Measurements from ENCODE around the gene LASP1.

Gene LASP1

DNA sequence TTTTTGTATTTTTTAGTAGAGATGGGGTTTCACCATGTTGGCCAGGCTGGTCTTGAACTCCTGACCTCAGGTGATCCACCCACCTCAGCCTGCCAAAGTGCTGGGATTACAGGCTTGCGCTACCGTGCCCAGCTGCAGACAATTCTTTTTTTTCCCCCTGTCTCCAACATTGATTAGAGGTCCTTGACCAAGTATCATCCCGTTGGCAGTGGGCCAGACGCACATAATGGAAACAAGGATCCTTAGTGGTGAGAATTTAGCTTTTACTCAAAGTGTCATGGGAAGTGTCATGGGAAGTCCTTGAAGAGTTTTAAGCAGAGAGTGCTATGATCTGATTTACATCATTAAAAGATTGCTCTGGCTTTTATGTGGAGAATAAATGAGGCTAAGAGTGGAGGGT is 99.4 kb downstream of the LASP1 start:
- H3K27me3 ChIP-seq, result no peaks in the 10 kb centered on the region
- H3K9me3 ChIP-seq, result no peaks in the 10 kb centered on the region
- no peak overlapping the region for H3K4me3 ChIP-seq (ENCODE audit: low read depth in 1 of 2, low read length in 1 of 2)
- TF ChIP-seq, protein P1, sequence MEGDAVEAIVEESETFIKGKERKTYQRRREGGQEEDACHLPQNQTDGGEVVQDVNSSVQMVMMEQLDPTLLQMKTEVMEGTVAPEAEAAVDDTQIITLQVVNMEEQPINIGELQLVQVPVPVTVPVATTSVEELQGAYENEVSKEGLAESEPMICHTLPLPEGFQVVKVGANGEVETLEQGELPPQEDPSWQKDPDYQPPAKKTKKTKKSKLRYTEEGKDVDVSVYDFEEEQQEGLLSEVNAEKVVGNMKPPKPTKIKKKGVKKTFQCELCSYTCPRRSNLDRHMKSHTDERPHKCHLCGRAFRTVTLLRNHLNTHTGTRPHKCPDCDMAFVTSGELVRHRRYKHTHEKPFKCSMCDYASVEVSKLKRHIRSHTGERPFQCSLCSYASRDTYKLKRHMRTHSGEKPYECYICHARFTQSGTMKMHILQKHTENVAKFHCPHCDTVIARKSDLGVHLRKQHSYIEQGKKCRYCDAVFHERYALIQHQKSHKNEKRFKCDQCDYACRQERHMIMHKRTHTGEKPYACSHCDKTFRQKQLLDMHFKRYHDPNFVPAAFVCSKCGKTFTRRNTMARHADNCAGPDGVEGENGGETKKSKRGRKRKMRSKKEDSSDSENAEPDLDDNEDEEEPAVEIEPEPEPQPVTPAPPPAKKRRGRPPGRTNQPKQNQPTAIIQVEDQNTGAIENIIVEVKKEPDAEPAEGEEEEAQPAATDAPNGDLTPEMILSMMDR (IDR thresholded peaks at IDR 0.05), result no peak
- no peak overlapping the region for H3K27ac ChIP-seq
- H3K4me1 ChIP-seq (ENCODE audit: control insufficient read depth in 1 of 2, insufficient read depth in 1 of 2, low read depth in 1 of 2, low read length in 1 of 2), result peaks cover 10 to 21% of the 10 kb centered on the region in 2 experiments
- no peaks in the 10 kb centered on the region for H3K36me3 ChIP-seq

DNA sequence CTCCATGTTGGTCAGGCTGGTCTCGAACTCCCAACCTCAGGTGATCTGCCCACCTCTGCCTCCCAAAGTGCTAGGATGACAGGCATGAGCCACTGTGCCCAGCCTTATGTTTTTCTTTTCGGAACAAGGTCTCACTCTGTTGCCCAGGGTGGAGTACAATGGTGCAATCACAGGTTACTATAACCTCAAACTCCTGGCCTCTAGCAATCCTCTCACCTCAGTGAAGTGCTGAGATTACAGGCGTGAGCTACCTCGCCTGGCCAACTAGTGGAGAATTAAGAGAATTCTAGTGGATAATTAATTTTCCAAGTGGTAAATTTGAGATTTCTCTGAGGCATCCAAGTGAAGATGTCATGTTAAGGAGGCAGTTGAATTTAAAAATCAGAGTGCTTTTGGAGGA is 100.3 kb downstream of the LASP1 start:
- TF ChIP-seq, protein P1 (IDR thresholded peaks at IDR 0.05), result no peak
- no peaks in the 10 kb centered on the region for H3K36me3 ChIP-seq
- no peak overlapping the region for H3K4me3 ChIP-seq (ENCODE audit: low read depth in 1 of 2, low read length in 1 of 2)
- H3K27me3 ChIP-seq, result no peaks in the 10 kb centered on the region
- no peak overlapping the region for H3K27ac ChIP-seq
- H3K9me3 ChIP-seq, result no peaks in the 10 kb centered on the region
- H3K4me1 ChIP-seq (ENCODE audit: control insufficient read depth in 1 of 2, insufficient read depth in 1 of 2, low read depth in 1 of 2, low read length in 1 of 2), result peaks cover 10 to 21% of the 10 kb centered on the region in 2 experiments

DNA sequence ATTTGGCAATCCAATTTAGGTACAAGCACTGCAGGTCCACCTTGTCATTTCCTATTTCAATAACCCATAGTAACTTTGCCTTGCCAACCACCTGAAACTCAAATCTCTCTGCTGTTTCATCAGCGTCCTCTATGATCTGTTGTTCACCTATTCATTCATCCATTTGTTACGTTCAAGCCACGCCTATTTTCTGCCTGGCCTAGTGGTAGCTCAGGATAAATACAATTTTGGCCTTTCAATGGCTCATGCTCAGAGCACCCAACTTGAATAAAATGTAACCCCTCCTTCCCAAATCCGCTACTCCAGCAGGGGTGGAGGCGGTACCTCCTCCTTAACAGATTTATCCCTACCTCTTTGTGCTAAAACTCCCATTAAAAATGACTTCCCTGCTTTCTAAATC is 100.9 kb downstream of the LASP1 start:
- Histone ChIP-seq H3K27ac (no peak overlapping the region), H3K36me3 (no peaks in the 10 kb centered on the region), H3K4me3 (ENCODE audit: low read depth in 1 of 2, low read length in 1 of 2) (no peak overlapping the region), H3K27me3 (no peaks in the 10 kb centered on the region), H3K4me1 (ENCODE audit: control insufficient read depth in 1 of 2, insufficient read depth in 1 of 2, low read depth in 1 of 2, low read length in 1 of 2) (peaks cover 10 to 23% of the 10 kb centered on the region in 2 experiments), H3K9me3 (no peaks in the 10 kb centered on the region)
- TF ChIP-seq, protein P1 (IDR thresholded peaks at IDR 0.05), result no peak

Measured in neutrophil (primary cell).